Endothelial cell (in vitro differentiated cells): ENCODE measurements around the gene AKAP13. TPM values are rescaled to one million over a fixed set of nuclear protein-coding genes. Genes with fewer than 3 reads are reported as not detected.
A peak's percentile ranks its signal among the peaks of the same experiment; 100 is the strongest.

ENCODE experiments used
- DNase-seq: peaks from one replicate; pipeline ENCODE4 v3.0.0; 2021; ENCODE audit warnings: low spot score
- H3K27ac Mint-ChIP-seq: one replicate; pipeline ENCODE4 v1.8.0; 2021; ENCODE audit warnings: mixed read lengths, inconsistent platforms; ENCODE audit not compliant: unreplicated experiment
- H3K27me3 Mint-ChIP-seq: one replicate; pipeline ENCODE4 v1.8.0; 2021; ENCODE audit warnings: mild to moderate bottlenecking, moderate library complexity, mixed read lengths, inconsistent platforms; ENCODE audit not compliant: unreplicated experiment
- H3K36me3 Mint-ChIP-seq: one replicate; pipeline ENCODE4 v1.8.0; 2021; ENCODE audit warnings: mild to moderate bottlenecking, low read depth, mixed read lengths, inconsistent platforms; ENCODE audit not compliant: unreplicated experiment
- H3K4me1 Mint-ChIP-seq: one replicate; pipeline ENCODE4 v1.8.0; 2021; ENCODE audit warnings: mild to moderate bottlenecking, mixed read lengths, inconsistent platforms; ENCODE audit not compliant: unreplicated experiment
- H3K4me3 Mint-ChIP-seq: one replicate; pipeline ENCODE4 v1.8.0; 2021; ENCODE audit warnings: mild to moderate bottlenecking, mixed read lengths, inconsistent platforms; ENCODE audit not compliant: unreplicated experiment
- H3K9me3 Mint-ChIP-seq: one replicate; pipeline ENCODE4 v1.8.0; 2021; ENCODE audit warnings: mixed read lengths, inconsistent platforms; ENCODE audit not compliant: unreplicated experiment
- CTCF ChIP-seq: fragments of 200-600 bp; sonication (generic); IDR thresholded peaks from one replicate; pipeline ENCODE4 v1.5.0; 2021; ENCODE audit warnings: antibody characterized with exemption; ENCODE audit not compliant: unreplicated experiment
- total RNA-seq: library from RNA; stranded (reverse); fragmentation: NEBNext Ultra II Directional; extraction: Animal tissue kit (Norgen Biotek cat#: 25700); gene quantifications from one replicate; pipeline ENCODE4 v1.2.1, GENCODE V29; 2021; ENCODE audit not compliant: unreplicated experiment

AKAP13 gene
- total RNA-seq, 1 donor from 2014 or later: 249 TPM

GRCh38 chr15:85606738-85607137, 226.3 kb downstream of the AKAP13 start:
- H3K27me3 Mint-ChIP-seq: peaks cover 2% of the 10 kb centered on the region
- no peak overlapping the region for H3K27ac Mint-ChIP-seq
- H3K36me3 Mint-ChIP-seq: peaks cover 16% of the 10 kb centered on the region
- H3K9me3 Mint-ChIP-seq: no peaks in the 10 kb centered on the region
- no peak for TF ChIP-seq CTCF
- H3K4me3 Mint-ChIP-seq: no peak overlapping the region
- DNase-seq: no peak
- peaks cover 27% of the 10 kb centered on the region for H3K4me1 Mint-ChIP-seq

GRCh38 chr15:85607141-85607806, 226.9 kb downstream of the AKAP13 start:
- no peak for TF ChIP-seq CTCF
- Mint-ChIP-seq H3K9me3 (no peaks in the 10 kb centered on the region), H3K4me3 (no peak overlapping the region)

GRCh38 chr15:85607842-85608241, 227.4 kb downstream of the AKAP13 start:
- DNase-seq: no peak
- no peak for TF ChIP-seq CTCF
- no peak overlapping the region for H3K27ac Mint-ChIP-seq

More at GRCh38 chr15:85607141-85607806, 226.9 kb downstream of the AKAP13 start:
- Mint-ChIP-seq H3K4me1 (peaks cover 28% of the 10 kb centered on the region), H3K36me3 (peaks cover 18% of the 10 kb centered on the region), H3K27me3 (peaks cover 2% of the 10 kb centered on the region), H3K27ac (peak overlapping the region; percentile 36)
- DNase-seq: no peak

GRCh38 chr15:85609492-85609891, 229.1 kb downstream of the AKAP13 start:
- H3K36me3 Mint-ChIP-seq: peaks cover 15% of the 10 kb centered on the region
- no peaks in the 10 kb centered on the region for H3K9me3 Mint-ChIP-seq
- peaks cover 2% of the 10 kb centered on the region for H3K27me3 Mint-ChIP-seq
- H3K27ac Mint-ChIP-seq: no peak overlapping the region
- H3K4me3 Mint-ChIP-seq: no peak overlapping the region
- DNase-seq: no peak
- peaks cover 28% of the 10 kb centered on the region for H3K4me1 Mint-ChIP-seq
- no peak for TF ChIP-seq CTCF

More at GRCh38 chr15:85607842-85608241, 227.4 kb downstream of the AKAP13 start:
- H3K36me3 Mint-ChIP-seq: peaks cover 18% of the 10 kb centered on the region
- no peak overlapping the region for H3K4me3 Mint-ChIP-seq
- peaks cover 28% of the 10 kb centered on the region for H3K4me1 Mint-ChIP-seq
- H3K9me3 Mint-ChIP-seq: no peaks in the 10 kb centered on the region
- H3K27me3 Mint-ChIP-seq: peaks cover 2% of the 10 kb centered on the region

GRCh38 chr15:85611361-85611760, 231.0 kb downstream of the AKAP13 start:
- no peak for DNase-seq
- peaks cover 3% of the 10 kb centered on the region for H3K27me3 Mint-ChIP-seq
- H3K27ac Mint-ChIP-seq: peak overlapping the region; percentile 61
- peaks cover 7% of the 10 kb centered on the region for H3K36me3 Mint-ChIP-seq
- peaks cover 37% of the 10 kb centered on the region for H3K4me1 Mint-ChIP-seq
- peak overlapping the region; percentile 1 for H3K4me3 Mint-ChIP-seq
- H3K9me3 Mint-ChIP-seq: no peaks in the 10 kb centered on the region
- TF ChIP-seq CTCF: no peak
